Tibial nerve (tissue), 4 donors: ENCODE results near the gene SH3RF3.

Source experiments
- EP300 ChIP-seq, 2 donors: sonication (generic); formaldehyde crosslinking; IDR thresholded peaks; one replicate each; pipeline ENCODE4 v1.6.1; 2017; ENCODE audit warnings: antibody characterized with exemption in 2 of 2, mild to moderate bottlenecking in 1 of 2
- POLR2A ChIP-seq, 2 donors: fragments of 450-650 bp; IDR thresholded peaks; one replicate each; pipeline ENCODE4 v1.6.1; 2017; ENCODE audit warnings: antibody characterized with exemption in 2 of 2, mild to moderate bottlenecking in 2 of 2, moderate library complexity in 2 of 2
- TF ChIP-seq, protein P1 (sequence below), 5 experiments: fragments of 200-600 bp in 3 of 5; fragments of 450-650 bp in 2 of 5; sonication (generic) in 3 of 5; IDR thresholded peaks; one replicate each; pipeline ENCODE4 v1.5.1; 2016 to 2019; ENCODE audit warnings: antibody characterized with exemption in 5 of 5, mild to moderate bottlenecking in 3 of 5, moderate library complexity in 2 of 5

DNA sequence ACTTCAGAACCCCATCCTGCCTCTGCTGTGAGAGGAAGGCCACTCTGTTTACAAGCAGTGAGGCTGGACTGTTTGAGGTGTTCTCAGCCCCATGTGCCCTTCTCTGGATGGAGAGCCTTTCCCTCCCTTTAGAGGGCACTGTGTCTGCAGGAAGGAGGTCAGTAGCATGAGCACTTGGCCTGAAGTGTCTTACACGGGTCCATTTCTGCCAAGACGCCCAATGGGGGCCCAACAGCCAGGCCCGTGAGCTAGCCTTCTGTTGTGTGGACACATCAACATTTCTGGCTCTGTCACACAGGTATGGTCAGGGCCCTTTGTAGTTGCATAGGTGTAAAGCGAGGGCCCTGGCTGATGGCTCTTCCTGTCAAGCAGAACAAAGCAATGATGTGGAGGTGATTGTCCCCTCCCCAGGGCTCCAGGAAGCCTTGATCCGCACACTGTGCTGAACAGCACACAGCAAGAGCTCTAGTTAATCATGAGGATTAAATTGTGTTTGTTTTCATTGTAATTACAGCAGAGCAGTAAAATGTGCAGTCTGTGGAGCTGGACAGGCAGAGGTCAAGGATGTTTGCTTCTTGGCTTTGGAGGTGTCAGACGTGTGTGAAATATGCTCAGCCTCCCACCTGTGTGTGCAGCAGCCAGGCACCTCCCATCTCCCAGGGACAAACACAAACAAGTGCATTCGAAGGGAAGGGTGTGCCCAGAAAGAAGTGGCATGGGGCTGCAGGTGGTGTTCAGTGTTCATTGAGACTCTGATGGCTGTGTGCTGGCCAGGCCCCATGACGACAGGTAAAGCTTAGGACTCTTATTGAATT lies 132.1 kb downstream of the SH3RF3 start:
- TF ChIP-seq, protein P1, sequence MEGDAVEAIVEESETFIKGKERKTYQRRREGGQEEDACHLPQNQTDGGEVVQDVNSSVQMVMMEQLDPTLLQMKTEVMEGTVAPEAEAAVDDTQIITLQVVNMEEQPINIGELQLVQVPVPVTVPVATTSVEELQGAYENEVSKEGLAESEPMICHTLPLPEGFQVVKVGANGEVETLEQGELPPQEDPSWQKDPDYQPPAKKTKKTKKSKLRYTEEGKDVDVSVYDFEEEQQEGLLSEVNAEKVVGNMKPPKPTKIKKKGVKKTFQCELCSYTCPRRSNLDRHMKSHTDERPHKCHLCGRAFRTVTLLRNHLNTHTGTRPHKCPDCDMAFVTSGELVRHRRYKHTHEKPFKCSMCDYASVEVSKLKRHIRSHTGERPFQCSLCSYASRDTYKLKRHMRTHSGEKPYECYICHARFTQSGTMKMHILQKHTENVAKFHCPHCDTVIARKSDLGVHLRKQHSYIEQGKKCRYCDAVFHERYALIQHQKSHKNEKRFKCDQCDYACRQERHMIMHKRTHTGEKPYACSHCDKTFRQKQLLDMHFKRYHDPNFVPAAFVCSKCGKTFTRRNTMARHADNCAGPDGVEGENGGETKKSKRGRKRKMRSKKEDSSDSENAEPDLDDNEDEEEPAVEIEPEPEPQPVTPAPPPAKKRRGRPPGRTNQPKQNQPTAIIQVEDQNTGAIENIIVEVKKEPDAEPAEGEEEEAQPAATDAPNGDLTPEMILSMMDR (IDR thresholded peaks at IDR 0.05) = no peak
- no peak for TF ChIP-seq POLR2A (IDR thresholded peaks at IDR 0.05)
- TF ChIP-seq EP300 (IDR thresholded peaks at IDR 0.05) = no peak
